Kidney epithelial cell (primary cell): Measurements from ENCODE around the gene BUD23. TPM values are rescaled to one million over a fixed set of nuclear protein-coding genes. Genes with fewer than 3 reads are reported as not detected.

Source experiments
- DNase-seq: peaks from one replicate; pipeline ENCODE4 v3.0.0-alpha.2; 2010; ENCODE audit warnings: low read depth
- H3K27me3 ChIP-seq: 2 replicates; pipeline ENCODE4 v1.6.0; 2011; ENCODE audit warnings: low read length; ENCODE audit not compliant: control insufficient read depth, insufficient read depth
- H3K36me3 ChIP-seq: 2 replicates; pipeline ENCODE4 v1.5.1; 2011; ENCODE audit warnings: low read length; ENCODE audit not compliant: control insufficient read depth, insufficient read depth
- H3K4me3 ChIP-seq: 2 replicates; pipeline ENCODE4 v1.5.1; 2011; ENCODE audit warnings: low read depth, mild to moderate bottlenecking, control low read depth, low read length
- total RNA-seq: library from RNA; depleted of rRNA; stranded (reverse); fragments of >200 nt; gene quantifications from 2 replicates; pipeline ENCODE4 v1.2.3, GENCODE V29; 2015
- TF ChIP-seq, protein P1 (sequence below): IDR thresholded peaks from 2 replicates; pipeline ENCODE4 v1.5.1; 2011; ENCODE audit warnings: mild to moderate bottlenecking, moderate library complexity, low read length, control low read depth, inconsistent platforms; ENCODE audit not compliant: insufficient read depth, poor library complexity, severe bottlenecking

The BUD23 gene, protein sequence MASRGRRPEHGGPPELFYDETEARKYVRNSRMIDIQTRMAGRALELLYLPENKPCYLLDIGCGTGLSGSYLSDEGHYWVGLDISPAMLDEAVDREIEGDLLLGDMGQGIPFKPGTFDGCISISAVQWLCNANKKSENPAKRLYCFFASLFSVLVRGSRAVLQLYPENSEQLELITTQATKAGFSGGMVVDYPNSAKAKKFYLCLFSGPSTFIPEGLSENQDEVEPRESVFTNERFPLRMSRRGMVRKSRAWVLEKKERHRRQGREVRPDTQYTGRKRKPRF
- 47.9 and 69.1 TPM in 2 replicates for total RNA-seq

DNA sequence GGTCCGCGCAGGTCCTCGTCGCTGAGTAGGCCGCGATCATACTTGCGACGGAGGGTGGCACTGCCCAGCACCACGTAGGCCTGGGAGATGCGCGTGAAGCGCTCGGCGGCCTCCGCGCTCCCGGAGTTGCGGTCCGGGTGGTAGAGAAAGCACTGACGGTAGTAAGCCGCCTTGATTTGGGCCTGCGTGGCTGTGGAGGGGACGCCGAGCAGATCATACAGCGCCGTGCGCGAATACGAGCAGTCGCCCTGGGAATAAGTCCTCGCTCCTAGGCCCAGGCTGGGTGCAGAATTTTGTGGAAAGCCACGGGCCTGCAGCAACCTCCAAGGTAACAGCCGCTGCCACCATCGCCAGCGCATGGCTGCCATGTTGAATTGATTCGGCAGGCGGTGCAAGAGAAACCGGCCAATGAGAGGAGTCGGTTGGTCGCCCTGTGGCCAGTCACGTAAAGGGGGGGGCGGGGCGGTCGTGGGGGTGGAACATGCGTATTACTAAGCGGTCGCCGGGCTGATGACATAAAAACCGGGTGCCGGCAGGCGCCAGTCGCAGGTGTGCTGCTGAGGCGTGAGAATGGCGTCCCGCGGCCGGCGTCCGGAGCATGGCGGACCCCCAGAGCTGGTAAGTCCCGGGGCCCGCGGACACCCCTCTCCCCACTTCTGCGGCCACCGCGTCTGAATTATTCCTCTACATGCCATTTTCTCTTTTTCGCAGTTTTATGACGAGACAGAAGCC is at the start of gene BUD23, which contains the start of gene DNAJC30:
BUD23 (plus strand) TSS at position 542 of the 732 bp plus-strand sequence; CDS start at position 571, 29 bp downstream.
DNAJC30 (minus strand) TSS at position 398 of the 732 bp plus-strand sequence; CDS start at position 368, 30 bp downstream.
- peak within 1 kb of the TSS; percentile 74 for H3K4me3 ChIP-seq
- peak; percentile 86 for DNase-seq
- TF ChIP-seq, protein P1, sequence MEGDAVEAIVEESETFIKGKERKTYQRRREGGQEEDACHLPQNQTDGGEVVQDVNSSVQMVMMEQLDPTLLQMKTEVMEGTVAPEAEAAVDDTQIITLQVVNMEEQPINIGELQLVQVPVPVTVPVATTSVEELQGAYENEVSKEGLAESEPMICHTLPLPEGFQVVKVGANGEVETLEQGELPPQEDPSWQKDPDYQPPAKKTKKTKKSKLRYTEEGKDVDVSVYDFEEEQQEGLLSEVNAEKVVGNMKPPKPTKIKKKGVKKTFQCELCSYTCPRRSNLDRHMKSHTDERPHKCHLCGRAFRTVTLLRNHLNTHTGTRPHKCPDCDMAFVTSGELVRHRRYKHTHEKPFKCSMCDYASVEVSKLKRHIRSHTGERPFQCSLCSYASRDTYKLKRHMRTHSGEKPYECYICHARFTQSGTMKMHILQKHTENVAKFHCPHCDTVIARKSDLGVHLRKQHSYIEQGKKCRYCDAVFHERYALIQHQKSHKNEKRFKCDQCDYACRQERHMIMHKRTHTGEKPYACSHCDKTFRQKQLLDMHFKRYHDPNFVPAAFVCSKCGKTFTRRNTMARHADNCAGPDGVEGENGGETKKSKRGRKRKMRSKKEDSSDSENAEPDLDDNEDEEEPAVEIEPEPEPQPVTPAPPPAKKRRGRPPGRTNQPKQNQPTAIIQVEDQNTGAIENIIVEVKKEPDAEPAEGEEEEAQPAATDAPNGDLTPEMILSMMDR = no peak
- H3K27me3 ChIP-seq = no peaks in the 10 kb centered on the region
- H3K36me3 ChIP-seq = no peaks in the 10 kb centered on the region

DNA sequence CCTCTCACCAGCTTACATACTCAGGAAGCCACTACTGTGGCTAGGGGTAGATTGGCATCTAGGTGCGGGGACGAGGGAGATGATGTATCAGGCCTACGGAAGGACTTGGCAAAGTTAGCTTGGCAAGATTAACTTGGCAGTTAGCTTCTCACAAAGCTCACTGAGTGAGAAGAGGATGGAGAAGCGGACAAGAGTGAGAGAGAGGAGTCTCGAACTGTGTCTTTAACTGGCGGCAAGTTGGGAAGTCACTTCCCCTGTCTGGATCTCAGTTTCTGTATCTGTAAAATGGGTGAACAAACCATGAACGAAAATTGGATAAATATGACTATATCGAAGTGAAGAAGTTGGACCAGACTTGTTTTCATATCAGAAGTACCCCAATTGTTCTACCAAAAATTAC is 49.6 kb upstream of the BUD23 start:
- no peak for DNase-seq
- TF ChIP-seq, protein P1 = no peak
- Histone ChIP-seq H3K36me3 (no peaks in the 10 kb centered on the region), H3K4me3 (no peak overlapping the region), H3K27me3 (peaks cover 3% of the 10 kb centered on the region)

DNA sequence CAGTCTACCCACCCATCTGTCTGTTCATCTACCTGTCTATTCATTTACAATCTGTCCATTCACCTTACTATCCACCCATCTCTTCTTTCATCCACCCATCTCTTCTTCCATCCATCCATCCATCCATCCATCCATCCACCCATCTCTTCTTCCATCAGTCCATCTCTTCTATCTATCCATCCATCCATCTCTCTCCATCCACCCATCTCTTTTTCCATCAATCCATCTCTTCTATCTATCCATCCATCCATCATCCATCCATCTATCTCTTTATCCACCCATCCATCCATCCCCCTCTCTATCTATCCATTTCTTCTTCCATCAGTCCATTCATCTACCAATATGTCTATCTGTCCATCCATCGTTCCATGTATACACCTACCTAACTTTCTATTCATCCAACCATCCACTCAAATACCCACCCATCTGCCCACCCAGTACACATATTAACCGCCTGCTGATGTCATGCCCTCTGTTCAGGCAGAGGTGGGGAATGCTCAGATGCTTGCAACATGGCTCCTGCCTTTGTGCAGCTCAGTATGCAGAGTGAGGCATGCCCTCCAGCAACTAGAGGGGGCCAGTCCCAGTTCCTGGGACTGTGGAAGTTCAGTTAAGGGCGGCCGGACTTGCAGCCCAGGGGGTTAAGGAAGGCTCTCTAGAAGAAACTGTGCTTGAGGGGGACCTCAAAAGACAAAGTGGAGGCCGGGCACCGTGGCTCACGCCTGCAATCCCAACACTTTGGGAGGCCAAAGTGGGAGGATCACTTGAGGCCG is 47.8 kb upstream of the BUD23 start:
- H3K36me3 ChIP-seq = no peaks in the 10 kb centered on the region
- no peak overlapping the region for H3K4me3 ChIP-seq
- H3K27me3 ChIP-seq = peaks cover 3% of the 10 kb centered on the region
- DNase-seq = no peak
- TF ChIP-seq, protein P1 = no peak

DNA sequence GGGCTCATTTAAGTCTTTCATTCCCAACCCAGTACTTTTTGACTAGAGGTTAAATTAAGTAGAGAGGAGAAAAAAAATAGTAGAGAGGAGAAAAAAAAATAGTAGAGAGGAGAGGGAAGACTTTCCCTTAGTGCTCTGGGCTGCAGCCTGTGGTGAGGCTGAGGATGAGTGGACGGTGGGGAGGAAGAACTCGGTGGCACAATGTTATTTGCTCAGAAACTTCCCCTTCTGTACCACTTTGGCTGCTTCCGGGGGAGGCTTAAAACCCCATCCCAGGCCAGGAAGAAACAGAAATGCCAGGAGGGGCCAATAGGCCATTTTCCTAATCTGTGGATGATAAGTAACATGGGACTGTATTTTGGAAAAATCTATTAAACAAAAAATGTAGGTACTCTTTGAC is 44.5 kb upstream of the BUD23 start:
- TF ChIP-seq, protein P1 = no peak
- Histone ChIP-seq H3K4me3 (no peak overlapping the region), H3K36me3 (no peaks in the 10 kb centered on the region), H3K27me3 (peaks cover 3% of the 10 kb centered on the region)
- DNase-seq = no peak

DNA sequence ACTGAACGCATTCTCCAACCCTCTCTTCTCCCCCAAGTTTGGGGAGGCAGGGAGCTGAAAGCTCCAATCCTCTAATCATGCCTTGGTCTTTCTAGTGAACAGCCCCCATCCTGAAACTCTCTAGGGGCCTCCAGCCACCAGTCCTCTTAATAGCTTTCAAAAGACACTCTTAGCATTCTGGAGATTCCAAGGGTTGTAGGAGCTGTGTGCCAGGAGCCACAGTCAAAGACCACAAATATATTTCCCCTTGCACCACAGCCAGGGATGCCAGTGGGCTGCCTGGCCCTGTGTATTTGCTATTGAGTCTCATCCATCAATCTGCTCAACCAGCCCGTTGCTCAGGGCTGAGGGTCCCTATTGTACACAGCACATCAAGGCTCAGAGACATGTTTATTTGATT is 40.6 kb upstream of the BUD23 start:
- no peak for DNase-seq
- Histone ChIP-seq H3K27me3 (peaks cover 35% of the 10 kb centered on the region), H3K36me3 (no peaks in the 10 kb centered on the region), H3K4me3 (no peak overlapping the region)
- TF ChIP-seq, protein P1 = no peak
